ENCODE data around the gene NDUFB7.

DNA sequence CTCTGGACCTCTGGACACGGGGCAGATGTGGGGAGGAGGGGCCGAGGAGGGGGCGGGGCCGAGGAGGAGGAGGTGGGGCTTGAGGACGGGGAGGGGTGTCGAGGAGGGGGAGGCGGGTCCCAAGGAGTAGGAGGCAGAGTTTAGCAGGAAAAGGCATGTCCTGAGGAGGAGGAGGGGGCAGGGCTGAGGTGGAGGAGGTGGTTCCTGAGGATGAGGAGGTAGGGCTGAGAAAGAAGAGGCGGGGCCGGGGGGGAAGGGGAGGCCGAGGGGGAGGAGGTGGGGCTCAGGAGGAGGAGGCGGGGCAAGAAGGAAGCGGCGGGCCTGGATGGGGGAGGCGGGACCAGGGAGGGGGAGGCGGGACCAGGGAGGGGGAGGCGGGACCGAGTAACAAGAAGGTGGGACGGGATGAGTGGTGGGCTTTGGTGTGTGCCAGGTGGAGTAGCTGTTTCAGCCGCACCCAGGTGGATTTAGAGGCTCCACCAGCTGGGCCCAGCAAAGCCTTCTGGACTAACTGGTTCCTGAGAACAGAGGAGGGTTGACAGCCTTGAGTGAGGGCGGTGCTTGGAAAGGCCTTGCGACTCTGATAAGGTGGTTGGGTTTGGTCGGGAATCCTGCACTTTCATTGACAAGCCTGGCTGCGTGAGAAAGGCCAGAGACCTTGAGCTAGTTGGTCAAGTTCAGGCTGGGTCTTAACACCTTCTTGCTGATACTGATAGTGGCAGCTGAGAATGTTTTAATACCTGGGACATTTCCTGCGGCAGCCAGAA is 34.8 kb downstream of the NDUFB7 start:
- TF ChIP-seq, protein P1, sequence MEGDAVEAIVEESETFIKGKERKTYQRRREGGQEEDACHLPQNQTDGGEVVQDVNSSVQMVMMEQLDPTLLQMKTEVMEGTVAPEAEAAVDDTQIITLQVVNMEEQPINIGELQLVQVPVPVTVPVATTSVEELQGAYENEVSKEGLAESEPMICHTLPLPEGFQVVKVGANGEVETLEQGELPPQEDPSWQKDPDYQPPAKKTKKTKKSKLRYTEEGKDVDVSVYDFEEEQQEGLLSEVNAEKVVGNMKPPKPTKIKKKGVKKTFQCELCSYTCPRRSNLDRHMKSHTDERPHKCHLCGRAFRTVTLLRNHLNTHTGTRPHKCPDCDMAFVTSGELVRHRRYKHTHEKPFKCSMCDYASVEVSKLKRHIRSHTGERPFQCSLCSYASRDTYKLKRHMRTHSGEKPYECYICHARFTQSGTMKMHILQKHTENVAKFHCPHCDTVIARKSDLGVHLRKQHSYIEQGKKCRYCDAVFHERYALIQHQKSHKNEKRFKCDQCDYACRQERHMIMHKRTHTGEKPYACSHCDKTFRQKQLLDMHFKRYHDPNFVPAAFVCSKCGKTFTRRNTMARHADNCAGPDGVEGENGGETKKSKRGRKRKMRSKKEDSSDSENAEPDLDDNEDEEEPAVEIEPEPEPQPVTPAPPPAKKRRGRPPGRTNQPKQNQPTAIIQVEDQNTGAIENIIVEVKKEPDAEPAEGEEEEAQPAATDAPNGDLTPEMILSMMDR (conservative IDR thresholded peaks at IDR 0.05; ENCODE audit: low read length): no peak
- TF ChIP-seq EZH2phosphoT487 (IDR thresholded peaks at IDR 0.05; ENCODE audit: borderline replicate concordance, low read depth, low read length): no peak
